Parathyroid adenoma (tissue), 2 donors: Measurements from ENCODE around the gene GPR62.

Source experiments
- H2AFZ ChIP-seq: fragments of 300-600 bp; sonication (generic); one replicate; pipeline ENCODE4 v1.7.0; 2017; ENCODE audit warnings: antibody characterized with exemption, mild to moderate bottlenecking
- H3K27ac ChIP-seq: fragments of 300-600 bp; sonication (generic); one replicate; pipeline ENCODE4 v1.7.0; 2017
- H3K27me3 ChIP-seq: fragments of 300-600 bp; sonication (generic); one replicate; pipeline ENCODE4 v1.7.0; 2017; ENCODE audit warnings: low read length; ENCODE audit not compliant: control insufficient read depth, insufficient read depth
- H3K36me3 ChIP-seq: fragments of 300-600 bp; sonication (generic); one replicate; pipeline ENCODE4 v1.7.0; 2017; ENCODE audit warnings: low read length; ENCODE audit not compliant: control insufficient read depth, insufficient read depth
- H3K4me1 ChIP-seq: fragments of 300-600 bp; sonication (generic); one replicate; pipeline ENCODE4 v1.7.0; 2017; ENCODE audit warnings: control low read depth
- H3K4me2 ChIP-seq: fragments of 300-600 bp; sonication (generic); one replicate; pipeline ENCODE4 v1.7.0; 2017; ENCODE audit warnings: low read length
- H3K4me3 ChIP-seq: fragments of 300-600 bp; sonication (generic); one replicate; pipeline ENCODE4 v1.7.0; 2017; ENCODE audit warnings: low read depth, low read length
- H3K79me2 ChIP-seq: fragments of 300-600 bp; sonication (generic); one replicate; pipeline ENCODE4 v1.7.0; 2017; ENCODE audit warnings: control low read depth
- H3K9ac ChIP-seq: fragments of 300-600 bp; sonication (generic); one replicate; pipeline ENCODE4 v1.7.0; 2017; ENCODE audit warnings: mild to moderate bottlenecking
- H3K9me3 ChIP-seq: fragments of 300-600 bp; sonication (generic); one replicate; pipeline ENCODE4 v1.7.0; 2017; ENCODE audit warnings: low read length; ENCODE audit not compliant: control insufficient read depth
- TF ChIP-seq, protein P1 (sequence below): fragments of 300-600 bp; sonication (generic); IDR thresholded peaks from one replicate; pipeline ENCODE4 v1.7.0; 2017; ENCODE audit warnings: antibody characterized with exemption, mild to moderate bottlenecking
- donor health status: primary hyperparathyroidism.

The GPR62 gene

DNA sequence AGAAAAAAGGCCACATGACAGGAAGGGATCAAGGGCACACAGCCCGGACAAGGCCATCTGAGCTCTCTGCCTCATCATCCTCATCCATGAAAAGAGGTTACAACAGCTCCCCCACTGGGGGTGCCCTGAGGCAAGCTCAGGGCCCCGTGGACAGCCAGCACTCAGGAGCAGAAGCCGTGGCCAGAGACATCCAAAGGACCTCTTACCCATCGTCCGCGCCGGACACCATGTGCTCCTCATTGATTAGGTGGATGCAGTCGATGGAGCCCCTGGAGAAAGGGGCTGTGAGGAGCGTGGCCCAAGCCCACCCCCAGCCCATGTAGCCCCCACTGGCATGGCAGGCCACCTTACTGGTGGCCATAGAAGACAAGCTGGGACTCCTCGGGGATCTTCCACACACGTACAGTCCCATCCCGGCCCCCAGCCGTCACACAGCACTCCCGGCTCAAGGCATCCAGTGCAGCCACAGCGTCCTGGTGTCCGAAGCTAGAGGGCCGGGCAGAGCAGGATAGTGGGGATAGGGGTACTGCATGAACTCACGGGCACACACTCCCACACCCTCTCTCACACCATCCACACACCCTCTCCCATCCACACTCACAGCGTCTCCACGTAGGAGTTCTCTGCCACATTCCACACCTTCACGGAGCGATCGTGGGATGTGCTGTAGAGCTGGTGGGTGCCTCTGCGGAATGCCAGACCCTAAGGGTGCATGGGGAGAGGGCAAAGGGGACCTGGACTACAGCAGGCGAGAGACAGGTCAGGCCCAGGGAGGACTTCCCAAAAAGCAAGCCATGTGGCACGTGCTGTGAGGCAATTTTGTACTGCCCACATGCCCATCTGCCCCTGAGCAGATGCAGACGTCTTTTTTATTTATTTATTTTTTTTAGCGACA is 19.9 kb upstream of the GPR62 start:
- no peaks in the 10 kb centered on the region for H3K4me1 ChIP-seq
- TF ChIP-seq, protein P1, sequence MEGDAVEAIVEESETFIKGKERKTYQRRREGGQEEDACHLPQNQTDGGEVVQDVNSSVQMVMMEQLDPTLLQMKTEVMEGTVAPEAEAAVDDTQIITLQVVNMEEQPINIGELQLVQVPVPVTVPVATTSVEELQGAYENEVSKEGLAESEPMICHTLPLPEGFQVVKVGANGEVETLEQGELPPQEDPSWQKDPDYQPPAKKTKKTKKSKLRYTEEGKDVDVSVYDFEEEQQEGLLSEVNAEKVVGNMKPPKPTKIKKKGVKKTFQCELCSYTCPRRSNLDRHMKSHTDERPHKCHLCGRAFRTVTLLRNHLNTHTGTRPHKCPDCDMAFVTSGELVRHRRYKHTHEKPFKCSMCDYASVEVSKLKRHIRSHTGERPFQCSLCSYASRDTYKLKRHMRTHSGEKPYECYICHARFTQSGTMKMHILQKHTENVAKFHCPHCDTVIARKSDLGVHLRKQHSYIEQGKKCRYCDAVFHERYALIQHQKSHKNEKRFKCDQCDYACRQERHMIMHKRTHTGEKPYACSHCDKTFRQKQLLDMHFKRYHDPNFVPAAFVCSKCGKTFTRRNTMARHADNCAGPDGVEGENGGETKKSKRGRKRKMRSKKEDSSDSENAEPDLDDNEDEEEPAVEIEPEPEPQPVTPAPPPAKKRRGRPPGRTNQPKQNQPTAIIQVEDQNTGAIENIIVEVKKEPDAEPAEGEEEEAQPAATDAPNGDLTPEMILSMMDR = no peak
- no peaks in the 10 kb centered on the region for H3K79me2 ChIP-seq
- H3K27me3 ChIP-seq = no peaks in the 10 kb centered on the region
- no peaks in the 10 kb centered on the region for H3K36me3 ChIP-seq
- no peak overlapping the region for H3K9ac ChIP-seq
- H2AFZ ChIP-seq = no peak overlapping the region
- H3K4me2 ChIP-seq = no peak overlapping the region
- no peaks in the 10 kb centered on the region for H3K9me3 ChIP-seq
- H3K4me3 ChIP-seq = no peak overlapping the region
- H3K27ac ChIP-seq = no peak overlapping the region

DNA sequence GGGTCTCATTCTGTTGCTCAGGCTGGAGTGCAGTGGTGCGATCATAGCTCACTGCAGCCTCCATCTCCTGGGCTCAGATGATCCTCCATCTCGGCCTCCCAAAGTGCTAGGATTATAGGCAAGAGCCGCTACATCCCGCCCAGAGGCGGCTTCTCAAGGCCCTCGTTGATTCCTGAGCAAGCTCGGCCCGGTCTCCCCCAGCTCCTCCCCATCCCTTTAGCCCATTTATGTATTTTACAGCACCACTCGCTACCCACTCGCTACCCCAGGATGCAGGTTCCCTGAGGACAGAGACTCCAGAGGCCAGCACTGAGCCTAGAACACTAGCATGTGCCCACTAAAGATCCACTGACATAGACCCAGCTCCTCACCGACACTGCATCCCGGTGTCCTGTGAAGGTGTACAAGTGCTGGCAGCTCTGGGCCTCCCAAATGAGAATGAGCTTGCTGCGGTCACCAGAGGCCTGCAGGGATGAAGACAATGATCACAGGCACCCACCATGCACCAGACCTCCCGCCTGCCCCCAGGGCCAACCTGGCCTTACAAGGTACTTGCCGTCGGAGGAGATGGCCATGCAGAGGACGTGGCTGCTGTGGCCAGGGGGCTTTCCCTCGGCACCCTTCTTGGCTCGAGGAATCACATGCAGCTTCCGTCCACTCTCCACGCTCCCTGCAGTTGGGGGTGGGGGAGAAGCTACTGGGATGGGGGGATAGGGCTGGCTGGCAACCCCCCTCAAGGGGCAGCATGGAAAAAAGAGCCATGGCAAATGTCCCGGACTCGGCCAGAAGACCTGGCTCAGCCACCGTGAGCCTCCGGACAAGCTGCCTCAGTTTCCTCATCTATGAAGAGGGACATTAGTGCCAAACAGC is 19.1 kb upstream of the GPR62 start:
- no peaks in the 10 kb centered on the region for H3K9me3 ChIP-seq
- no peak overlapping the region for H3K27ac ChIP-seq
- H3K4me2 ChIP-seq = no peak overlapping the region
- H3K9ac ChIP-seq = no peak overlapping the region
- H3K4me3 ChIP-seq = no peak overlapping the region
- TF ChIP-seq, protein P1 = no peak
- no peak overlapping the region for H2AFZ ChIP-seq
- H3K4me1 ChIP-seq = no peaks in the 10 kb centered on the region
- H3K36me3 ChIP-seq = no peaks in the 10 kb centered on the region
- no peaks in the 10 kb centered on the region for H3K79me2 ChIP-seq
- no peaks in the 10 kb centered on the region for H3K27me3 ChIP-seq

- Histone ChIP-seq H3K9me3 (no peaks in the 10 kb centered on the region), H3K79me2 (no peaks in the 10 kb centered on the region), H3K27ac (no peak overlapping the region), H3K4me2 (no peak overlapping the region), H3K9ac (no peak overlapping the region), H3K4me3 (no peak overlapping the region), H3K4me1 (no peaks in the 10 kb centered on the region), H3K36me3 (no peaks in the 10 kb centered on the region), H2AFZ (no peak overlapping the region), H3K27me3 (no peaks in the 10 kb centered on the region)
- TF ChIP-seq, protein P1 = no peak
Observed at GRCh38 chr3:51937014-51937413, 18.2 kb upstream of the GPR62 start.

- TF ChIP-seq, protein P1 = no peak
- Histone ChIP-seq H3K36me3 (no peaks in the 10 kb centered on the region), H3K27me3 (no peaks in the 10 kb centered on the region), H3K4me2 (no peak overlapping the region), H3K27ac (no peak overlapping the region), H3K4me3 (no peak overlapping the region), H3K4me1 (peaks cover 5% of the 10 kb centered on the region), H2AFZ (no peak overlapping the region), H3K9ac (no peak overlapping the region), H3K79me2 (no peaks in the 10 kb centered on the region), H3K9me3 (no peaks in the 10 kb centered on the region)
Observed at GRCh38 chr3:51937611-51938450, 17.4 kb upstream of the GPR62 start.
